ENCODE data around the gene CNTN1.

CNTN1 gene

GRCh38 chr12:40959041-40959440 is 266.8 kb downstream of the CNTN1 start:
- no peak for DNase-seq (ENCODE audit: low read depth in 2 of 2)

DNA sequence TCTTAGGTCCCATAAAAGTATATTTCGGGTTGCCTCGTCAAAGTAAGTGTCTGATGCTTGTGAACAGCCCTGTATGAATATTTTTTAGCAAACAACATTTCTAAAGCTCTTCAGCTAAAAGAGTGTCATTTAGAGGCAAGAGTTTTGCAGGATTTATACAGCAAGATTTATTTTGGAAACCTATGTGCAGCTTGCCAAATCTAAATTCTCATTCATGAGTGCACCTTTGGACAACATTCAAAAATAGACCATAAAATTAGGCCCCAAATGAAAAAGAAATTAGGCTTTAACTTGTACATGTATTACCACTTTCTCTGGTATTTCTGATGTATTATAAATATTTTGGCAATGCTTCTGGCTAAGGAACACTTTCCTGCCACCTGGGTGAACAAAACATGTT is 271.5 kb downstream of the CNTN1 start:
- no peak for DNase-seq (ENCODE audit: low read depth in 2 of 2)

GRCh38 chr12:40969796-40970195 is 277.6 kb downstream of the CNTN1 start:
- DNase-seq (ENCODE audit: low read depth in 2 of 2) = no peak

DNA sequence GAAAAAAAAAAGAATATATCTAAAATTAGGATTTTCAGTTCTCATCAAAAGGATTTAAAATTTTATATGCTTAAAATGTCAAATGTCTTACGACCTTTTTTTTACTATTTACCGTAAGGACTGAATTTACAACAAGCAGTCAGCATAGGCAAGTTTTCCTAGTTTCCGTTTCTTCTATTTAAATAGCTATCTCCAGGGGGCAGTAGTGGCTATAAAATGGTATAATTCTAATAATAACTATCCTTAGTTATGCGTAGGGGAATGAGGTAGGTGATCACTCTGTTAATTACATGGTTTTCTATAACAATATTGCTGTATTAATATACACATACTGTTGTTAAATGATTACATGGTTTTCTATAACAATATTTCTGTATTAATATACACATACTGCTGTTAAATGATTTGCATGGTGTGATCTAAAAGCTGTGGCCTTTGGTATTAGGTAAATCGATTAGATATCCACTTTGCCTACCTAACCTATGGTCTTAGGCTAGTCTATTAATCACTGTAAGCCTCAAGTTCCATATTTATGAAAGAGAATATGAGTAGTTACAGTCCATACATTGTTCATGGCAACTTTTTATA is 278.2 kb downstream of the CNTN1 start:
- no peak for DNase-seq (ENCODE audit: low read depth in 2 of 2)

- DNase-seq (ENCODE audit: low read depth in 2 of 2) = no peak
These were observed 279.7 kb downstream of the CNTN1 start for GRCh38 chr12:40971911-40972310.

DNA sequence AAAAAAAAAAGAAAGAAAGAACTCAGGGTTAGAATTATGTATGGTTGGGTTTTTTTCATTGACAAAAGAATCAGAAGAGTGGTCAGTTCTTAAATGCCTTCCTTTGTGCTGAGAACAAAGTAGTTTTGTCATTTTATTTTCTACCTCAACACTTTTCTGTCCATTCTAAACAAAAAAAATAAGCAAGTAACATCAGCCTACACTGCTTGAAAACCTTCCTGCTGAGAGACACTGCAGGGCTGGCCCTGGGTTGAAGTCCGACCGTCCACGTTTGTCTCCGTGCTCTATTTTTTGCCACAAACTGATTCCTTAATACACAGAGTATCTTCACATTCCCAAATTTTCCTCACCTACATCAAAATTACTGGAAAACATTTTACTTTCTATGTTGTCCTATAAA is 284.3 kb downstream of the CNTN1 start:
- DNase-seq (ENCODE audit: low read depth in 2 of 2) = no peak

DNA sequence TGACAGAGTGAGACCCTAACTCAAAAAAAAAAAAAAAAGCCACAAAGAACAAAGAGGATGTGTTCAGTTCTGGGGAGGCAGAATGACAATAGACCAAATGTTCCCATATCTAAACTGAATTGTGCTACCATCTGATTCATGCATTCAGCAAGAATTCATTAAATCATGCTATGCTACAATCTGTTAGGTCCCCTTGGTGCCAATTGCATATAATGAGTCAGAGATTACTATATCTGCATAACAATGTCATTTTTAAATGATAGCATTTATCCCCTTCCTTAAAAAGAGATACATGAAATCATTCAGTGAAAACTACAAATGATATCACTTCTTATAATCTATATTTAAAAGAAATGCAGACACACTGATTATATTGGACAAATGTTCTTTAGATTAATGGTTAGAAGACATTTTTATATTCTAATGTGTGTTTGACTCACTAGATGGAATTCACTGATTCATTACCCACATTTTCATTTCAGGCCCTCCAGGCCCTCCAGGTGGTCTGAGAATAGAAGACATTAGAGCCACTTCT is 288.3 kb downstream of the CNTN1 start:
- DNase-seq (ENCODE audit: low read depth in 2 of 2) = no peak

DNA sequence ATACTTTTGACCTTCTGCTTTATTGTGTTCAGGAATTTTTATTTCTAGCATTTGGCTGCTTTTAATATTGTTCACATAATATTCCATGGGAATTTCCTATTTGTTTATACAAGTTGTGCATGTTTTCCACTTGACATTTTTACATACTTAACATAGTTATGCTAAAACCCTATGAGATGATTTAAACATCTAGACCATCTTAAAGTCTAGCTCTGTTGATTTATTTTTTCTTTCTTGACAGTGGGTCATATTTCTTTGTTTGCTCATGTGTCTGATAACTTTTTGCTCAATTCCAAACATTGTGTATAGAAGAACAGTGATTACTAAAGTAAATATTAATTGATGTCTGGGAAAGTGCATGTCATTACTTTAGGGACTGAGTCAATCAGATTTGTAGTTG is 293.8 kb downstream of the CNTN1 start:
- DNase-seq (ENCODE audit: low read depth in 2 of 2) = no peak

DNA sequence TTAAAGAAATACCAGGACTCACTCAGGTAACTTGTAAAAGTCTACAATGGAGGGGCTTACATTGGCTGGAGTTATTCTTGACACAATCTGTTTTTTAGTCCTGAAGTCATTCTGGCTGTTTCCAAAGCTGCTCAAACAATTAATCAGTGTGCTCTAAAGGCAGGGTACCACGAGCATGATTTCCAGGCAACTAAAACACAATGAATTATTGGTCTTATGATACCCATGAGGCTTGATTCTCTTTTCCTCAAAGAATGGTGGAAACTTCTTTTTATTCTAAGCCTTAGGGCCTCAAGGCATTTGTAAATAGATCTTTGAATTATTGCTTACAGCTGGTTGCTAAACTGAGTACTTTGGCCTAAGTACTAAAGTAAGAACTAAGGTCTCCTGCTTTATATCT is 296.1 kb downstream of the CNTN1 start:
- DNase-seq (ENCODE audit: low read depth in 2 of 2) = no peak

DNA sequence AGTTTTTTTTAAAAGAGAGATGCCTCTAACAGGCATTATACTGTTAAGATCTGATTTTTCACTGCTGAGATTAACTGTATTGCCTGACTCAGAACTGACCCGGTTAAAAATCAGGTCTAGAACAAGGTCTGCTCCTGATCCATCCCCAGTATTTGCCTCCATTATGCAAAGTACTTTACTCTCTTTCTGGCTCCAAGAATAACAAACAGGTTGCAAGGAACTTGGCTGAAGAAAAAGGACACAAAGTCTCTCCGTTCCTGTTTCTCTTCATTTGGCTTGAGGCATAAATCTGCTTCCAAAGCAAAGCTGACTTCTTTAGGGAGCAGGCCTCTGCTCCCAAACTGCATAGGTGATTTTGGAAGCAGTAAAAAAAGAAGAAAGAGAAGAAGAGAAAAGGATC is 296.6 kb downstream of the CNTN1 start:
- no peak for DNase-seq (ENCODE audit: low read depth in 2 of 2)

- DNase-seq (ENCODE audit: low read depth in 2 of 2) = no peak
These were observed 297.5 kb downstream of the CNTN1 start for GRCh38 chr12:40989785-40990184.

DNA sequence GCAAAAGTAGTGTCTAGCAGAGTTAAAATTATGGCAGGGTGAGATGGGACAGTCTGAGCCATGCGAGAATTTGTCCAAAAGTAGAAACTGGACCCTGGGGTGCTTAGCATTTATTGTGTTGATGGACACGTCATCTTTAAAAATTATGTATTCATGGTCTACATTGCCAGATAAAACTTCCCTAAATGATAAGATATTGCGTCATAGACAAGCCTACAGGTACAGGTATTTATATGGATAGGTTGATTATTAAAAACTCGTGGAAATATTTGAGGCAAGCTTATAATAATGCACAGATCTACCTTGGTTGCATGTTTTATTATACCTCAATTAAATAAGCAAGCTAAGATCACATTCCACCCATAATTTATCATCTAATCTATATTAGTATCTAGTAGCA is 299.9 kb downstream of the CNTN1 start:
- no peak for DNase-seq (ENCODE audit: low read depth in 2 of 2)

- DNase-seq (ENCODE audit: low read depth in 2 of 2) = no peak
These were observed 300.4 kb downstream of the CNTN1 start for GRCh38 chr12:40992674-40993073.

DNA sequence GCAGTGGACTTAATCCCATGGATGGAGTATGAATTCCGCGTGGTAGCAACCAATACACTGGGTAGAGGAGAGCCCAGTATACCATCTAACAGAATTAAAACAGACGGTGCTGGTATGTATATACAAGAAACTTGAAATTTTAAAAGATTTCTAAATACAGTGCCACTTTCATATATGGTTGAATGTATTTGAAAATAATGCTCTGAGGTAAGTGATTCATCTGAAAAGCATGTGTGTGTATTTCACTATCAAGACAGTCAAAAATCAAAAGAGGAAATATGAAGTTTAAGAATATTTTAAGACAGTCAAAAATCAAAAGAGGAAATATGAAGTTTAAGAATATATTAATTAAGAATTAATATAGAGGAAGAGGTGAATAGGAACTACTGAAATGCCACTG is 300.9 kb downstream of the CNTN1 start:
- no peak for DNase-seq (ENCODE audit: low read depth in 2 of 2)

GRCh38 chr12:40996091-40996490 is 303.9 kb downstream of the CNTN1 start:
- DNase-seq (ENCODE audit: low read depth in 2 of 2) = no peak

DNA sequence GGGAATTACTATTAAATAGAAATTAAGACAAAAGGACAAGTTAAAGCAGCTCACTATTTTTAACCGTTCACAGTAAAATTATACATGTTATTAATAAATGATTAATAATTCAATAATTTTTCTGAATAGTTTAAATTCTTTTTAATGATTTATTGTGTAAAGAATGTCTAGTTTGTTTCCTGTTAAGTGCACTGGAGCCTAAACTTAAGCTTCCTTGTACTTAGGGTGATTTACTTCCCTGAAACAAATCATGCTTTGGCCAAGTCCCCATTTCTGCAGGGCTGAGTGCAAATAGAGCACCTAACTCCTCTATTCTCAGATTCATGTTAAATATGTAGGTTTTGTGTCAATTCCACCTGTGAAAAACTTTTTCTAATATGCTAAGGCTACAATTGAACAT is 307.0 kb downstream of the CNTN1 start:
- no peak for DNase-seq (ENCODE audit: low read depth in 2 of 2)

DNA sequence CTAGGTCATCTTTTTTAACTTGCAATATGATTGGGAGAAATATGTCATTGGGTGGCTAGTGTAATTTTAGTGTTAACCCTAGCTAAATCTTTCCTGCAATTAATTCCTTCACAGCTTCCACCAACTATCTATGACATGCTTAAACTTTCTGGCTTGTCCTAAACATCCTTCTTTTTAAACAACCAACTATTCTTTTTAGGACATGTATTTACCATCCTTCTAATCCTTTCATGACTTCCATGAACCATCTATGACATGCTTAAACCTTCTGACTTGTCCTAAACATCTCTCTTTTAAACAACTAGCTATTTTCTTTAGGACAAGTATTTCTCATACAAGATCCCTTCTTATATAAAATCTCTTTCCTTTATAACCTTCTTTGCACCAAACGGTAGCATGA is 316.2 kb downstream of the CNTN1 start:
- no peak for DNase-seq (ENCODE audit: low read depth in 2 of 2)

GRCh38 chr12:41011939-41012338 is 319.7 kb downstream of the CNTN1 start:
- no peak for DNase-seq (ENCODE audit: low read depth in 2 of 2)

GRCh38 chr12:41013881-41014642 is 321.8 kb downstream of the CNTN1 start:
- no peak for DNase-seq (ENCODE audit: low read depth in 2 of 2)

- no peak for DNase-seq (ENCODE audit: low read depth in 2 of 2)
These were observed 322.4 kb downstream of the CNTN1 start for GRCh38 chr12:41014643-41015020.

GRCh38 chr12:41018010-41018409 is 325.8 kb downstream of the CNTN1 start:
- no peak for DNase-seq (ENCODE audit: low read depth in 2 of 2)

GRCh38 chr12:41019461-41019860 is 327.2 kb downstream of the CNTN1 start:
- DNase-seq (ENCODE audit: low read depth in 2 of 2) = no peak

GRCh38 chr12:41023836-41024235 is 331.6 kb downstream of the CNTN1 start:
- no peak for DNase-seq (ENCODE audit: low read depth in 2 of 2)

DNA sequence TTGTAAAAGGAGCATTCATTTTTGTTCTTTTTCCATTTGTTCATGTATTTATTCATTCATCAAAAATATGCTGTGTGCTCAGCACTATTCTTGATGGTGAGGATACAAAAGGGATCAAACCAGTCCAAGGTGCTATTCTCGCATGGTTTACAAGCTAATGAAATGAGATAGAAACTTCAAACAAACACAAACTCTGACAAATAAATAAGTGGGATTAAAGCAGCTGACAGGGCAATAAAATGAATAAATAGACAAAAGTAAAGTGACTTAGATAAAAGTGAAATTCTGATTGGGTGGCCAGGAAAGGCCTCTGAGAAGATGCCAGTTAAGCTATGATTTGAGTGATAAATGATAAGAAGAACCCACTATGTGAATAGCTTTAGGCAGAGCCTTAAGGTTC is 333.9 kb downstream of the CNTN1 start:
- DNase-seq (ENCODE audit: low read depth in 2 of 2) = no peak
